Ramos (cell line): ENCODE measurements around the gene FNDC3A.

Experiments
- in situ Hi-C: fragments of 300-500 bp; cut with MboI; formaldehyde crosslinking; loops from one replicate; pipeline ENCODE4 v1.14.3; 2022; ENCODE audit warnings: low sequenced_read_pairs; ENCODE audit not compliant: unreplicated experiment

The FNDC3A gene

DNA sequence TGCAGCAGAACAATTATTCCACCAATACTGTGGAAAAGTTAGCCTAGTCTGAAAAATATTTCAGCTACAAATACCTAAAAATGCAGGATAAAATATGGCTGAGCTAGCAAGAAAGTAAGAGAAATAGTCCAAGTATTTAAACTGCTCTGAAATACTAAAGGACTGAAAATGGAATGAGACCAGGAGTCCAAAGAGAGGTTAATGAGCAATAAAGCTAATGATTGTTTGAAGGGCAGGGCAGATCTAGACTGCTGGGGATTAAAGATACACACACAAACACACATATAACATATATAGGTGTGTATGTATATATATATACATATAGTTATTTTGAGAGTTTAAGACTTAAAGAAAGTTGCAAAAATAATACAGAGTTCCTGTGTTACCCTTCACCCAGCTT is 269.4 kb downstream of the FNDC3A start:
- in situ Hi-C loops = no loop called here

DNA sequence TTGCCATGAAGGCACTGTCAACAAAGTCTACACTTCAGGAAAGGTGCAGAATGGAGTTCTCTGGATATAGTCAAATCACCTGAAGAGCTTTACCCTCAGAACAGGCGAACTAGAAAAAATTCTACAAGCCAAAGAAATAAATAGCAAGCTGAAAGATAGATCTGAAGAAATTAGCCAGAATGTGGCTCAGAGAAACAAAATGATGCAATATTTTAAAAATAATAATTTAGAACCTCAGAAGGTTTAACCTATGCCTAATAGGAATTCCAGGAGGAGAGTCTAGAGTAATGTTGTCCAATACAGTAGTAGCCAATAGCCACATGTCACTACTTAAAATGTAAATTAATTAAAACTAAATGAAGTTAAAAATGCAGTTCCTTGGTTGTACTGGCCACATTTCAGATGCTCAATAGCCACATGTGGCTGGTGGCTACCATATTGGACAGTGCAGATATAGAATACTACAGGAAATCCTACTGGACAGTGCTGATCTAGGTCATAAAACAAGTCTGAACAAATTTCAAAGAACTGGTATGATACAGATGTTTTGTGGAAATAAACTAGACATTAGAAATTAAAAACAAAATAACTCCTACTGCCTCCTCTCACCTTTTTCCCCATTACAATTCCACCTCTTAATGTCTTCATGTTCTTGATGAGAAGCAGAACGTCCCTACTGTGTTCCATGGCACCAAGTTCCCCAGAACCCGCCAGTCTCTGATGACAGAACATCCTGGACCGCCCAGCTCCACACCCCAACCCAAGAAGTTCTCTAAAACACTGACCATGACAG is 271.3 kb downstream of the FNDC3A start:
- in situ Hi-C loops = no loop called here

DNA sequence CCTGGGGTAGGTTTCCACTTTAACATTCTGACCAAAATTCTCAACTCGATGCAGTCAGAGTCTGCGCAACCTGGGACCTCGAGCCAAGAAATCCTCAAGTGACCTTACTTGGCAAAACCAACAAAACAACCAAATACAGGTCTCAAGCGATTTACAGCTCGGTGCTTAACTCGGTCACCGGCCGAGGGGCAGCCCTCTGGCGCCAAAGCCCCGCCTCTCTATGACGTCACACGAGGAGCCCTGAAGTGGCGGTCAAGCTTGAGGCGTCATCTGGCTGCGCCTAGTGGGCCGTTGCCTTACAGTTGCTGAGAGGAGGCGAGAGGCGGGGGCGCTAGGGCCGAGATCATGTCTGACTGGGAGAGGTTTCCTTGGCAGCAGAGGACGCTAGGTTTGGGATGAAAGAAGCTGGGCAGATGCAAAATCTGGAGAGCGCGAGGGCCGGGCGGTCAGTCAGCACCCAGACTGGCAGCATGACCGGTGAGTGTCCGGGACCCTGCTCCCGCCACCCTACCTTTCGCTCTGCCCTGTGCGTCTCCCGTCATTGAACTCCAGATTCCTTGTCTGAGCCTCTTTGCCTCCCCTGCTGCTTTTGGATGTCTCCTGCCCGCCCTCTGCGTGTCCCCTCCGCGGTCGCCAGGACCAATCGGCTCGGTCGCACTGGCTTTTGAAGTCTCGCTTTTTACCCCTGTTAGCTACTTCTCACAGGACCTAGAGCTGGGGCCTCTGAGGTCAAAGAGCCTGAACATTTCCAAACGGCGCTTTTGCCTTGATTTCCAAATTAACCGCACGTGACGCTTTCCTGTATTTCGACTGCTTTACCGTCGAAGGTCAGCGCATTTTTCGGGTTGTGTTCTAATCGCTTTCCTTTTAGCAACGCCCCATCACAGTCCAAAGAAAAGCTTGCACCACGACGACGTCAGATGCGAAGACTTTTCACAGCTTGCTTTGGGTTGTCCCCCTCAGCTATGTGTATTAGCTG is 272.2 kb downstream of the FNDC3A start, which contains the start of gene CDADC1:
CDADC1 (plus strand) TSS at position 283 of the 979 bp plus-strand sequence; CDS start at position 396, 113 bp downstream.
- in situ Hi-C loops = no loop called here

DNA sequence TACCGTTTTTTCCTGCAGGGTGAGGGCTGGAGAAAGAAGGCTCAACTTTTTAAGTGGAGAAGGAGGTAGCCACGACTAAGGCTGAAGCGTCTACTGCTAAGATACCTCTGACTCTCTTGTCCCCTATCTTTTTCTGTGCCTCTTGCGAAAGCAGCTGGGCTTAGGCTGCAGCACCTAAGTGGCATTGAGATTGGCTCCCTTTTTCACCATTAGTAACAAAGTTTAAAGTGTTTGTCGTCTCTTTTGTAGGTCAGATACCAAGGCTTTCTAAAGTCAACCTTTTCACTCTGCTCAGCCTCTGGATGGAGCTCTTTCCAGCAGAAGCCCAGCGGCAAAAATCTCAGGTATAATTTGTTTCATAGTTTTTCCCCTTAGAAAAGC is 272.9 kb downstream of the FNDC3A start:
- in situ Hi-C loops = no loop called here

DNA sequence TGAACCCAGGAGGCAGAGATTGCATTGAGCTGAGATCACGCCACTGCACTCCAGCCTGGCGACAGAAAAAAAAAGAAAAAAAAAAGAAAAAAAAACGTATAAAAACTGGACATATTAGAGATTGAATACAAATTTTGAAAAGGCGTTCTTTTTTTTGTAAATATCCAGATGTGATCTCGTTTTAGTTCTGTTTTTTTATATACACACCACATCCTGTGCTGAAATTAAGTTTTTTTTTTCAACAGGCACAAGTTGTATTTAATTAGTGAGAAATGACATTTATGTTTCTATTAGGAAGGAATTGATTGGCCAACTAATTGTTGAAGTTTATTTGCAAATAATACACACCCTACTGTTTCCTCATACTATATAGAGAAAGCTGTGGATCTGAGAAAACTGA is 275.6 kb downstream of the FNDC3A start:
- in situ Hi-C loops = no loop called here

DNA sequence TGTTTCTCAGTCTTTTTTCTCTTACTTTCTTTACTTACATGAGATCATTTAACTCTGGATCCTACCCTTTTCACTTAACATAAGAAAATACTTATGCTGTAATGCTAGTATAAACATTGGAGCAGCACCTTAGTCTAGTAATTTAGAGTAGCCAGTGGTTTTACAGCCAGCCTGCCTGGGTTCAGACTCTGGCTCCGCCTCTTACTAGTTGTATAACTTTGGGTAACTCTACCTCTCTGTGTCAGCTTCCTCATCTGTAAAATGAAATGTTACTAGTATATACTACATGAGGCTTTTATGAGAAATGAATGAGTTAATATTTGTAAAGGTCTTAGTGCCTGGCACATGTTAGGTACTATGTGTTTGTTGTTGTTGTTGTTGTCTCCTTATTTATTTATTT is 277.6 kb downstream of the FNDC3A start:
- in situ Hi-C loops = no loop called here

DNA sequence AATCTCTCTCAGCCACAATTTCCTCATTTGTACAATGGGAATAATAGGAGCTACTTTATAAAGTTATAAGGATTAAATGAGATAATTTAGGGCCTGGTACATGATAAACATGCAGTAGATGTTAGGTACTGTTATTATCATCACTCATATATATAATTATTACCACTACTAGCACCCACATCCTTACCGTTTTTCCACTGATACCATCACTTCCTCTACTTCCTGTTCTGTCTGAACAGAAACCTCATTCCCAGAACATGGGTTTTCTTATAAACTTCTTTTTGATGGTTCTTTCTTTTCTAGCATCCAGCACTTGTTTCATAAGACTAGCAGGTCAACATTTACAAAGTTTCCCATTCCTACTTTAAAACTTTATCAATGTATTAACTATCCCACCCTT is 278.3 kb downstream of the FNDC3A start:
- in situ Hi-C loops = no loop called here

DNA sequence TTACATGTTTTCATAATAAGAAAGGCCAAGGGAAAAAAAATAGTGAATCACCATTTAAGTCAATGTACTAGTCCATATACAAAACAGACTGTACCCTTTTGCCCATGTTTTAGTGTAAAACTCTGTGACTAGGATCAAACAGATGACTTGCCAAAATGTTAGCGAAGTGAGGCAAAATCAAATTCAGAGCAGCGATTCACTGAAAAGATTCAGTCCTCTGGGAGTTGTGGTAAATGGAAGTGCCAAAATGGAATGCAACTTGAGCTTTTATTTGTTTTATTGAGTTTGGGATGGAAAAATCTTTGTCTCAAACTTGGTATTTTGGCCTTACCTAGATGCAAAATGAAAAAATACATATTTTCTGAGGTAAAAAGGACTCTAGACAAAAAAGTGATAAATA is 281.1 kb downstream of the FNDC3A start:
- in situ Hi-C loops = no loop called here

DNA sequence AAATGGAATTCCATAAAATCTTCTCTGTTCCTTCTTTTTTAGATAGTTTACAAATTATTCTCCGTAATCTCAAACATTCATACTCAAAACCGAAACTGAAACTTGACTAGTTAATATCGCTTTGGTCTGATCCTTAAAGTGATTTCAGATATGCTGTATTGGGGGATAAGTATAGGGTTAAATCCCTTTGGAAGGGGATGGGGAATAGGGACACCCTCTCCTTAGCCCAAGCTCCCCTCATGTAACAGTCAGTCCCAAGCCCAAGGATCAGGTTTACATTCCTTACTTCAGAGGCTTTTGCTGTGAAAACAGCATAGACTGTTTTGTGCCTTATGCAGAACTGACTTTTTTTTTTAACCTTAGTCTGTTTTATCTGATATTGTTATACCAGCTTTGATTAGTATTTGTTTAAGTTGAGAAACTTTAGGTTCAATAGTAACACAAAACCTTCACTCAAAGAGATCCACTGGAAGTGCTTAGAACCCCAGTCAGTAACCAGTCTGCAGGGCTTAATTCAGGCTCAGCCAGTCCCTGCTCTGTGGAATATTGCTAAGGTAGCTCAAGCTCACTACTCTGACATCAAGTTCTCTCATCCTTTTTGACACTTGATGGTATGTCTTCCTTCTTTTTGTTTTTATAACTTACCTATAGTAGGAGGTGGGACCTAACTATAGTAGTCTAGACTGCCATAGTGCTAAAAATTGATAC is 282.5 kb downstream of the FNDC3A start:
- in situ Hi-C loops = no loop called here
